ENCODE results near the gene CCDC120.

DNA sequence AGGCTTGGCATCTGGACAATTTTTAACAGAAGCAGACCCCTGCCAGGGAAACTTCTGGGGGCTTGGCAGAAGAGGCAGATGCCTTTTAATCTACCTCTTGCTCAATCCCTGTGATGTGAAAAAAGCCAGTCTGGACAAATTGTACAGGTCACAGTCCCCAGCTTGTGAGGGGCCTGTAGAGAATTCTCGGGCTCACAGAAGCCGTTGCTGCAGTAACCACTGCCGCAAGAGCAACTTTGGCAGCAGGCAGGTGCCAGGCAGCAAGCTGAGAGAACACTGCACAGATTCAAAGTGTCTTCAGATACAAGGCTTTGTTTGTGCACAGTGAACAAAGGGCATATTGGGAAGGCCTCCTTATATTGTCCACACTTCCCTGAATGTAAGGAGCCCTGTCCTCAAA is 53.0 kb downstream of the CCDC120 start:
- TF ChIP-seq POLR2AphosphoS5 (IDR thresholded peaks at IDR 0.05; ENCODE audit: low read depth, low read length) (no peak), YY1 (IDR thresholded peaks at IDR 0.05; ENCODE audit: low read depth) (no peak), FOXJ3 (CRISPR knock-in tag; IDR thresholded peaks at IDR 0.05) (no peak), EP300 (IDR thresholded peaks at IDR 0.05; ENCODE audit: borderline replicate concordance in 1 of 2, low read depth in 1 of 2, low read length in 1 of 2) (no peak), RCOR1 (IDR thresholded peaks at IDR 0.05; ENCODE audit: low read length) (no peak), SMC3 (IDR thresholded peaks at IDR 0.05; ENCODE audit: low read depth, low read length) (no peak)
- TF ChIP-seq, protein P1, sequence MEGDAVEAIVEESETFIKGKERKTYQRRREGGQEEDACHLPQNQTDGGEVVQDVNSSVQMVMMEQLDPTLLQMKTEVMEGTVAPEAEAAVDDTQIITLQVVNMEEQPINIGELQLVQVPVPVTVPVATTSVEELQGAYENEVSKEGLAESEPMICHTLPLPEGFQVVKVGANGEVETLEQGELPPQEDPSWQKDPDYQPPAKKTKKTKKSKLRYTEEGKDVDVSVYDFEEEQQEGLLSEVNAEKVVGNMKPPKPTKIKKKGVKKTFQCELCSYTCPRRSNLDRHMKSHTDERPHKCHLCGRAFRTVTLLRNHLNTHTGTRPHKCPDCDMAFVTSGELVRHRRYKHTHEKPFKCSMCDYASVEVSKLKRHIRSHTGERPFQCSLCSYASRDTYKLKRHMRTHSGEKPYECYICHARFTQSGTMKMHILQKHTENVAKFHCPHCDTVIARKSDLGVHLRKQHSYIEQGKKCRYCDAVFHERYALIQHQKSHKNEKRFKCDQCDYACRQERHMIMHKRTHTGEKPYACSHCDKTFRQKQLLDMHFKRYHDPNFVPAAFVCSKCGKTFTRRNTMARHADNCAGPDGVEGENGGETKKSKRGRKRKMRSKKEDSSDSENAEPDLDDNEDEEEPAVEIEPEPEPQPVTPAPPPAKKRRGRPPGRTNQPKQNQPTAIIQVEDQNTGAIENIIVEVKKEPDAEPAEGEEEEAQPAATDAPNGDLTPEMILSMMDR (IDR thresholded peaks at IDR 0.05): no peak
- TF ChIP-seq, protein P2, sequence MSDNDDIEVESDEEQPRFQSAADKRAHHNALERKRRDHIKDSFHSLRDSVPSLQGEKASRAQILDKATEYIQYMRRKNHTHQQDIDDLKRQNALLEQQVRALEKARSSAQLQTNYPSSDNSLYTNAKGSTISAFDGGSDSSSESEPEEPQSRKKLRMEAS (IDR thresholded peaks at IDR 0.05; ENCODE audit: low read depth): no peak
- TF ChIP-seq, protein P3, sequence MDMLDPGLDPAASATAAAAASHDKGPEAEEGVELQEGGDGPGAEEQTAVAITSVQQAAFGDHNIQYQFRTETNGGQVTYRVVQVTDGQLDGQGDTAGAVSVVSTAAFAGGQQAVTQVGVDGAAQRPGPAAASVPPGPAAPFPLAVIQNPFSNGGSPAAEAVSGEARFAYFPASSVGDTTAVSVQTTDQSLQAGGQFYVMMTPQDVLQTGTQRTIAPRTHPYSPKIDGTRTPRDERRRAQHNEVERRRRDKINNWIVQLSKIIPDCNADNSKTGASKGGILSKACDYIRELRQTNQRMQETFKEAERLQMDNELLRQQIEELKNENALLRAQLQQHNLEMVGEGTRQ (IDR thresholded peaks at IDR 0.05; ENCODE audit: borderline replicate concordance, low read depth, low read length): no peak
- TF ChIP-seq, protein P4, sequence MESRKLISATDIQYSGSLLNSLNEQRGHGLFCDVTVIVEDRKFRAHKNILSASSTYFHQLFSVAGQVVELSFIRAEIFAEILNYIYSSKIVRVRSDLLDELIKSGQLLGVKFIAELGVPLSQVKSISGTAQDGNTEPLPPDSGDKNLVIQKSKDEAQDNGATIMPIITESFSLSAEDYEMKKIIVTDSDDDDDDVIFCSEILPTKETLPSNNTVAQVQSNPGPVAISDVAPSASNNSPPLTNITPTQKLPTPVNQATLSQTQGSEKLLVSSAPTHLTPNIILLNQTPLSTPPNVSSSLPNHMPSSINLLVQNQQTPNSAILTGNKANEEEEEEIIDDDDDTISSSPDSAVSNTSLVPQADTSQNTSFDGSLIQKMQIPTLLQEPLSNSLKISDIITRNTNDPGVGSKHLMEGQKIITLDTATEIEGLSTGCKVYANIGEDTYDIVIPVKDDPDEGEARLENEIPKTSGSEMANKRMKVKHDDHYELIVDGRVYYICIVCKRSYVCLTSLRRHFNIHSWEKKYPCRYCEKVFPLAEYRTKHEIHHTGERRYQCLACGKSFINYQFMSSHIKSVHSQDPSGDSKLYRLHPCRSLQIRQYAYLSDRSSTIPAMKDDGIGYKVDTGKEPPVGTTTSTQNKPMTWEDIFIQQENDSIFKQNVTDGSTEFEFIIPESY (IDR thresholded peaks at IDR 0.05; ENCODE audit: borderline replicate concordance, low read depth): no peak

All from SK-N-SH (cell line).